SK-N-SH (cell line): ENCODE measurements around the gene STAT6. TPM values are rescaled to one million over a fixed set of nuclear protein-coding genes. Genes with fewer than 3 reads are reported as not detected.

Experiments
- CTCF ChIA-PET: fragments of 300-600, 350-600 bp; formaldehyde crosslinking; extraction: SDS; loops from one replicate; lab custom pipeline; 2021; lab: Yijun Ruan, JAX
- POLR2A ChIA-PET: fragments of 350-600 bp; sonication (Branson Sonifier 250); formaldehyde crosslinking; extraction: SDS; loops from one replicate; lab custom pipeline; 2020; ENCODE audit warnings: antibody characterized with exemption, inconsistent platforms; lab: Yijun Ruan, JAX
- DNase-seq: peaks from one replicate; pipeline ENCODE4 v3.0.0; 2012
- H2AFZ ChIP-seq: fragments of 200-600 bp; sonication (generic); 2 replicates; pipeline ENCODE4 v1.8.1; 2016; ENCODE audit warnings: antibody characterized with exemption, mild to moderate bottlenecking, low read depth
- H3F3A ChIP-seq: fragments of 200-600 bp; sonication (generic); replicated peaks from 2 replicates; pipeline ENCODE3; 2016; ENCODE audit warnings: antibody characterized with exemption, mild to moderate bottlenecking; ENCODE audit not compliant: insufficient read depth
- H3K27ac ChIP-seq, 2 experiments: fragments of 200-500 bp in 1 of 2; fragments of 200-600 bp in 1 of 2; sonication (Bioruptor generic) in 1 of 2; sonication (generic), shearing (Covaris generic) in 1 of 2; 2 replicates each; pipeline versions ENCODE4 v1.5.1 to v1.6.1; 2014 to 2016; ENCODE audit warnings: low read depth in 2 of 2, inconsistent platforms in 1 of 2, low read length in 1 of 2, mild to moderate bottlenecking in 1 of 2, mixed read lengths in 1 of 2
- H3K27me3 ChIP-seq: fragments of 200-600 bp; sonication (generic), shearing (Covaris generic); 2 replicates; pipeline ENCODE4 v1.6.1; 2016; ENCODE audit warnings: mixed run types; ENCODE audit not compliant: insufficient read depth
- H3K36me3 ChIP-seq, 2 experiments: fragments of 200-500 bp in 1 of 2; fragments of 200-600 bp in 1 of 2; sonication (Bioruptor generic) in 1 of 2; sonication (generic) in 1 of 2; replicated peaks in 1 of 2; 2 replicates each; pipeline versions ENCODE3 to v1.5.1; 2014 to 2016; ENCODE audit warnings: low read length in 1 of 2, mild to moderate bottlenecking in 1 of 2; ENCODE audit not compliant: insufficient read depth in 2 of 2, control insufficient read depth in 1 of 2
- H3K4me1 ChIP-seq, 2 experiments: fragments of 200-500 bp in 1 of 2; fragments of 200-600 bp in 1 of 2; sonication (Bioruptor generic) in 1 of 2; sonication (generic), shearing (Covaris generic) in 1 of 2; 2 replicates each; pipeline versions ENCODE4 v1.5.1 to v1.6.1; 2014 to 2016; ENCODE audit warnings: low read depth in 1 of 2, low read length in 1 of 2, mixed run types in 1 of 2; ENCODE audit not compliant: insufficient read depth in 2 of 2, control insufficient read depth in 1 of 2
- H3K4me2 ChIP-seq: fragments of 200-600 bp; sonication (generic), shearing (Covaris generic); 2 replicates; pipeline ENCODE4 v1.6.1; 2017; ENCODE audit warnings: mixed run types
- H3K4me3 ChIP-seq, 2 experiments: fragments of 200-500 bp in 1 of 2; fragments of 200-600 bp in 1 of 2; sonication (Bioruptor generic) in 1 of 2; sonication (generic), shearing (Covaris generic) in 1 of 2; 2 replicates each; pipeline versions ENCODE4 v1.5.1 to v1.8.1; 2014 to 2016; ENCODE audit warnings: low read depth in 2 of 2, inconsistent platforms in 1 of 2, low read length in 1 of 2, mild to moderate bottlenecking in 1 of 2, mixed read lengths in 1 of 2, moderate library complexity in 1 of 2
- H3K79me2 ChIP-seq: fragments of 200-600 bp; sonication (generic); 2 replicates; pipeline ENCODE4 v1.8.1; 2017; ENCODE audit warnings: mild to moderate bottlenecking; ENCODE audit not compliant: insufficient read depth
- H3K9ac ChIP-seq: fragments of 200-600 bp; sonication (generic); 2 replicates; pipeline ENCODE4 v1.6.1; 2017; ENCODE audit warnings: mixed run types
- H3K9me2 ChIP-seq: fragments of 200-600 bp; sonication (generic); 2 replicates; pipeline ENCODE4 v1.6.1; 2017; ENCODE audit warnings: mixed run types
- H3K9me3 ChIP-seq: fragments of 200-600 bp; sonication (generic); 2 replicates; pipeline ENCODE4 v1.6.1; 2017; ENCODE audit warnings: mixed run types, mild to moderate bottlenecking, moderate library complexity
- H4K20me1 ChIP-seq: fragments of 200-600 bp; sonication (generic); 2 replicates; pipeline ENCODE4 v1.6.1; 2017; ENCODE audit warnings: mild to moderate bottlenecking, mixed run types; ENCODE audit not compliant: insufficient read depth
- ELF1 ChIP-seq: IDR thresholded peaks from 2 replicates; pipeline ENCODE4 v1.4.0; 2012
- GATA2 ChIP-seq: sonication (generic); formaldehyde crosslinking; IDR thresholded peaks from 2 replicates; pipeline ENCODE4 v1.5.0; 2020; ENCODE audit warnings: mild to moderate bottlenecking, missing genetic modification reagents
- JUND ChIP-seq: IDR thresholded peaks from 2 replicates; pipeline ENCODE4 v1.4.0; 2012
- NFIC ChIP-seq: IDR thresholded peaks from 2 replicates; pipeline ENCODE4 v1.4.0; 2012; ENCODE audit warnings: borderline replicate concordance
- NRF1 ChIP-seq: IDR thresholded peaks from 2 replicates; pipeline ENCODE4 v1.6.1; 2012; ENCODE audit warnings: low read depth, mild to moderate bottlenecking, low read length
- POLR2AphosphoS5 ChIP-seq: IDR thresholded peaks from 2 replicates; pipeline ENCODE4 v1.6.1; 2012; ENCODE audit warnings: low read depth, low read length
- RFX5 ChIP-seq: IDR thresholded peaks from 2 replicates; pipeline ENCODE4 v1.6.1; 2012; ENCODE audit warnings: mild to moderate bottlenecking, improper control_type of control experiment, low read length
- RXRA ChIP-seq: IDR thresholded peaks from 2 replicates; pipeline ENCODE4 v1.4.0; 2012; ENCODE audit warnings: low read depth, mild to moderate bottlenecking, borderline replicate concordance
- SMC3 ChIP-seq: IDR thresholded peaks from 2 replicates; pipeline ENCODE4 v1.6.1; 2012; ENCODE audit warnings: low read depth, low read length, improper control_type of control experiment
- TEAD4 ChIP-seq: IDR thresholded peaks from 2 replicates; pipeline ENCODE4 v1.4.0; 2012; ENCODE audit warnings: mild to moderate bottlenecking, borderline replicate concordance; ENCODE audit not compliant: insufficient read depth
- YY1 ChIP-seq: IDR thresholded peaks from 2 replicates; pipeline ENCODE4 v1.4.0; 2012; ENCODE audit warnings: low read depth, mild to moderate bottlenecking
- WGBS: methylation state at CpG from one replicate; pipeline ENCODE4 v1.1.6; 2017; ENCODE audit warnings: low lambda C conversion rate; 5-methylcytosine and 5-hydroxymethylcytosine counted together
- polyA plus RNA-seq, 3 experiments: library from polyadenylated mRNA; depleted of rRNA; stranded (reverse); fragments of >200 nt; gene quantifications; 2 replicates each; pipeline ENCODE4 v1.2.3, GENCODE V29; 2012
- TF ChIP-seq, protein P1 (sequence below): IDR thresholded peaks from 2 replicates; pipeline ENCODE4 v1.4.0; 2012; ENCODE audit warnings: low read depth, borderline replicate concordance
- TF ChIP-seq, protein P2 (sequence below): fragments of 150-350 bp; IDR thresholded peaks from 2 replicates; pipeline ENCODE4 v1.6.1; 2017; ENCODE audit warnings: antibody characterized with exemption, low read length, low read depth, borderline replicate concordance
- TF ChIP-seq, protein P3 (sequence below): IDR thresholded peaks from 2 replicates; pipeline ENCODE4 v1.4.0; 2012; ENCODE audit warnings: low read depth, borderline replicate concordance
- TF ChIP-seq, protein P4 (sequence below): fragments of 200-600 bp; sonication (generic); IDR thresholded peaks from 2 replicates; pipeline ENCODE4 v1.6.1; 2017; ENCODE audit warnings: antibody characterized with exemption, mild to moderate bottlenecking, moderate library complexity

Gene STAT6
- polyA plus RNA-seq, 1 of the 3 experiments (the other 2 are of a cell fraction) = 0.15 TPM

DNA sequence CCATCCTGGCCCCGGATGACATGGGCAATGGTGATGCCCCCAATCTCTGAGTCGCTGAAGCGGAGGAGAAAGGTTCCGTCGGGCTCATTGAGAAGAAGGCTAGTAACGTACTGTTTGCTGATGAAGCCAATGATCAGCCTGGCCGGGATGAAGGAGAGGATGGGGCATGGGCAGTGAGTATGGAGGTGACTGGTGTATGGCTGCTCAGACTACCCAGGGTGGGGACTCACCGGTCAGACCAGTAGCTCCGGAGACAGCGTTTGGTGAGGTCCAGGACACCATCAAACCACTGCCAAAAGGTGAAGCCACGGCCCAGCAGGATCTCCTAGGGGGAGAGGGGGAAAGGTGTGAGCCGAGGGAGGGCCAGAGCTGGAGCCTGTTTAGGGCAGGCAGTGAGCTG, 11.4 kb downstream of the STAT6 start:
- no peak for TF ChIP-seq SMC3
- no peak for TF ChIP-seq RXRA
- no peak for TF ChIP-seq GATA2 (CRISPR knock-in tag)
- TF ChIP-seq JUND = no peak
- TF ChIP-seq, protein P1, sequence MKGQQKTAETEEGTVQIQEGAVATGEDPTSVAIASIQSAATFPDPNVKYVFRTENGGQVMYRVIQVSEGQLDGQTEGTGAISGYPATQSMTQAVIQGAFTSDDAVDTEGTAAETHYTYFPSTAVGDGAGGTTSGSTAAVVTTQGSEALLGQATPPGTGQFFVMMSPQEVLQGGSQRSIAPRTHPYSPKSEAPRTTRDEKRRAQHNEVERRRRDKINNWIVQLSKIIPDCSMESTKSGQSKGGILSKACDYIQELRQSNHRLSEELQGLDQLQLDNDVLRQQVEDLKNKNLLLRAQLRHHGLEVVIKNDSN = no peak
- H3K36me3 ChIP-seq = peaks cover 4 to 12% of the 10 kb centered on the region in 2 experiments

DNA sequence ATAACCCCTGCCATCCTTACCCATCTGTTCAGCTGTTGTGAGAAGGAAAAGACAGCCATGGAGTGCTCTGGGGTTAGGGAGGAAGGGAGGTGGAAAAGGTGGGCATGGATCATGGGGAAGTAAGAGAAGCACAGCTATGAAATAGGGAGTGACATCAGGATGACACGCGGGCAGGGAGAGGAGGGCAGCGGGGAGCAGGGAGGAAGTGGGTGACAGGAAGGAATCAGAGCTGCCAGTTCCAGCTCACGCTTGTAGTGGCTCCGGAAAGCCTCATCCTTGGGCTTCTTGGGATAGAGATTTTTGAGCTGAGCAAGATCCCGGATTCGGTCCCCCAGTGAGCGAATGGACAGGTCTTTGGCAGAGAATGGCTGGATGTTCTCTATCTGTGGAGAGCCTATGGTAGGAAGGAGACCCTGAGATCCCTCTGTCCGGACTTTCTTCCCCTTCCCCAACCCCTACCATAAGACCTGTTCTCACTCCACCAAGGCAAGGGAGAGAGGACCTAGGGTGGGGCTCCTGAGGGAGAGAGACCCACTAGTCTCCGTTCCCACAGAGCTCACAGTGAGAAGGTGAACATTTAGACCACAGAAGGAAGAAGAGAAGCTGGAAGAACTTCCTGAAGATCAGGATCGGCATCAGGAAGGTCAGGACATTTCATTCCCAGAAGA, 12.0 kb downstream of the STAT6 start:
- Histone ChIP-seq H3K9me2 (no peaks in the 10 kb centered on the region), H3K4me2 (no peak overlapping the region), H3K4me1 (peaks cover 0 to 14% of the 10 kb centered on the region in 2 experiments; a peak in 1 of 4 replicates), H3K9me3 (no peaks in the 10 kb centered on the region), H3K4me3 (no peak overlapping the region), H3K27me3 (no peaks in the 10 kb centered on the region), H3K9ac (no peak overlapping the region), H4K20me1 (0 out of 2 replicates have a peak, but pooled peaks cover 4% of the 10 kb centered on the region), H3F3A (no peaks in the 10 kb centered on the region), H2AFZ (no peak overlapping the region), H3K36me3 (peaks cover 8 to 18% of the 10 kb centered on the region in 2 experiments), H3K79me2 (no peaks in the 10 kb centered on the region), H3K27ac (no peak overlapping the region)
- TF ChIP-seq, protein P2, sequence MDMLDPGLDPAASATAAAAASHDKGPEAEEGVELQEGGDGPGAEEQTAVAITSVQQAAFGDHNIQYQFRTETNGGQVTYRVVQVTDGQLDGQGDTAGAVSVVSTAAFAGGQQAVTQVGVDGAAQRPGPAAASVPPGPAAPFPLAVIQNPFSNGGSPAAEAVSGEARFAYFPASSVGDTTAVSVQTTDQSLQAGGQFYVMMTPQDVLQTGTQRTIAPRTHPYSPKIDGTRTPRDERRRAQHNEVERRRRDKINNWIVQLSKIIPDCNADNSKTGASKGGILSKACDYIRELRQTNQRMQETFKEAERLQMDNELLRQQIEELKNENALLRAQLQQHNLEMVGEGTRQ = no peak
- TF ChIP-seq TEAD4 (no peak), YY1 (no peak), GATA2 (CRISPR knock-in tag) (no peak), ELF1 (no peak), RXRA (no peak), POLR2AphosphoS5 (no peak), NFIC (no peak), NRF1 (no peak), RFX5 (no peak)
- TF ChIP-seq, protein P3, sequence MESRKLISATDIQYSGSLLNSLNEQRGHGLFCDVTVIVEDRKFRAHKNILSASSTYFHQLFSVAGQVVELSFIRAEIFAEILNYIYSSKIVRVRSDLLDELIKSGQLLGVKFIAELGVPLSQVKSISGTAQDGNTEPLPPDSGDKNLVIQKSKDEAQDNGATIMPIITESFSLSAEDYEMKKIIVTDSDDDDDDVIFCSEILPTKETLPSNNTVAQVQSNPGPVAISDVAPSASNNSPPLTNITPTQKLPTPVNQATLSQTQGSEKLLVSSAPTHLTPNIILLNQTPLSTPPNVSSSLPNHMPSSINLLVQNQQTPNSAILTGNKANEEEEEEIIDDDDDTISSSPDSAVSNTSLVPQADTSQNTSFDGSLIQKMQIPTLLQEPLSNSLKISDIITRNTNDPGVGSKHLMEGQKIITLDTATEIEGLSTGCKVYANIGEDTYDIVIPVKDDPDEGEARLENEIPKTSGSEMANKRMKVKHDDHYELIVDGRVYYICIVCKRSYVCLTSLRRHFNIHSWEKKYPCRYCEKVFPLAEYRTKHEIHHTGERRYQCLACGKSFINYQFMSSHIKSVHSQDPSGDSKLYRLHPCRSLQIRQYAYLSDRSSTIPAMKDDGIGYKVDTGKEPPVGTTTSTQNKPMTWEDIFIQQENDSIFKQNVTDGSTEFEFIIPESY = no peak
- TF ChIP-seq, protein P4, sequence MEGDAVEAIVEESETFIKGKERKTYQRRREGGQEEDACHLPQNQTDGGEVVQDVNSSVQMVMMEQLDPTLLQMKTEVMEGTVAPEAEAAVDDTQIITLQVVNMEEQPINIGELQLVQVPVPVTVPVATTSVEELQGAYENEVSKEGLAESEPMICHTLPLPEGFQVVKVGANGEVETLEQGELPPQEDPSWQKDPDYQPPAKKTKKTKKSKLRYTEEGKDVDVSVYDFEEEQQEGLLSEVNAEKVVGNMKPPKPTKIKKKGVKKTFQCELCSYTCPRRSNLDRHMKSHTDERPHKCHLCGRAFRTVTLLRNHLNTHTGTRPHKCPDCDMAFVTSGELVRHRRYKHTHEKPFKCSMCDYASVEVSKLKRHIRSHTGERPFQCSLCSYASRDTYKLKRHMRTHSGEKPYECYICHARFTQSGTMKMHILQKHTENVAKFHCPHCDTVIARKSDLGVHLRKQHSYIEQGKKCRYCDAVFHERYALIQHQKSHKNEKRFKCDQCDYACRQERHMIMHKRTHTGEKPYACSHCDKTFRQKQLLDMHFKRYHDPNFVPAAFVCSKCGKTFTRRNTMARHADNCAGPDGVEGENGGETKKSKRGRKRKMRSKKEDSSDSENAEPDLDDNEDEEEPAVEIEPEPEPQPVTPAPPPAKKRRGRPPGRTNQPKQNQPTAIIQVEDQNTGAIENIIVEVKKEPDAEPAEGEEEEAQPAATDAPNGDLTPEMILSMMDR = no peak
- DNase-seq = peak; percentile 4
- ChIA-PET CTCF (interaction anchor here (0.7 to 23.2 kb wide), 9 partner anchors 9 to 386 kb away, joined by 3 to 339 read pairs (median 4); partner anchors contain the start of genes NEMP1 and STAT6), POLR2A (interaction anchor here (1.1 to 2.1 kb wide), 2 partner anchors 13 to 20 kb away, joined by 4 to 6 read pairs; partner anchors contain the start of genes NEMP1 and STAT6)
- WGBS = 83% methylated on average over 8 of the region's 11 CpGs

More for the DNA sequence above, 11.4 kb downstream of the STAT6 start:
- Histone ChIP-seq H3K9me3 (no peaks in the 10 kb centered on the region), H3K79me2 (no peaks in the 10 kb centered on the region), H3K9ac (no peak overlapping the region), H3K4me2 (no peak overlapping the region), H3K27me3 (no peaks in the 10 kb centered on the region), H3F3A (no peaks in the 10 kb centered on the region), H2AFZ (no peak overlapping the region), H3K27ac (no peak overlapping the region), H3K9me2 (no peaks in the 10 kb centered on the region), H3K4me1 (peaks cover 0 to 14% of the 10 kb centered on the region in 2 experiments; a peak in 1 of 4 replicates), H4K20me1 (no peaks in the 10 kb centered on the region), H3K4me3 (no peak overlapping the region)
- peak; percentile 4 for DNase-seq
- POLR2A ChIA-PET = interaction anchor here (2.1 kb wide), 1 partner anchor 12 kb away, joined by 6 read pairs; the partner anchor contains the start of gene STAT6
- 91% methylated on average over 11 of the region's 12 CpGs for WGBS
- CTCF ChIA-PET = interaction anchor here (0.7 to 23.2 kb wide), 9 partner anchors 10 to 387 kb away, joined by 3 to 339 read pairs (median 3); partner anchors contain the start of genes NEMP1 and STAT6
